HG03196 (cell line): ENCODE measurements around the gene PHF21B.

Experiments
- ATAC-seq: cut with Tn5 transposase; IDR thresholded peaks from one replicate; pipeline ENCODE4 v1.9.1; 2021; ENCODE audit not compliant: unreplicated experiment

The PHF21B gene

DNA sequence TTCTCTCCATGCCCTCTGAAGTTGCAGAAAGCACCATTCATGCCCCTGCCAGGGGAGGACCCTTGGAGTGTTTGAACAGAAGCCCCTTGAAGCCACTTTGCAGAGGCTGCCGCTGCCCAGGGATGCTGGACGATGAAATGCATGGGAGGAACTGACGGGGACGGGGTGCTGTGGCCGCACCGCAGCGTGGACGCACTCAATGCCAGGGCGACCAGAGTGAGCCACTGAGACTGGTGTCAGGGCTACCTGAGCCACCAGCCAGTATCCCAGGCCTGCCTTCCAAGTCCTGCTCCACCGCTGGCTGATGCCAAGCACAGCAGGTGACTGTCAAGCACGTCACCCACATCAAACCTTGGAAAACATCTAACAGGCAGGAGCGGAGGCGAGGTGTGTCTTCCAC, 17.6 kb downstream of the PHF21B start:
- ATAC-seq: no peak

DNA sequence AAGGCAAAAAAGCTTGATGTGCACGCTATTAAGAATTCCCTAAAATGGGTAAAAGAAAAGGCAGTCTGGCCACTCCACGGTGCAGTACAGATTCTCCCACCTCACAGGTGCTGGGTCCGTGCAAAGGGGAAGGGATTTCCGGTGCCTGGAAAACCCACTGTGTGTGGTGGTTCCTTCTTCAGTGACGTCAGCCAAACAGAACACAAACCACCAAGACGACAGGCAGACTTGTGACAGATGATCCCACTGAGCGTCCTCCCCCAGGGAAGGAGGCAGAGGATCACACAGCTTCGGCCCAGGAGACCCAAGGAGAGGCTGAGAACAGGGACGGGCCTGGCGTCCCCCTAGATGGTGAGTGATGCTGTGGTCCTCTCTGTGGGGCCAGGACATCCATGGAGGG, 18.6 kb downstream of the PHF21B start:
- ATAC-seq: no peak

GRCh38 chr22:44990810-44991209, 19.0 kb downstream of the PHF21B start:
- ATAC-seq: no peak

DNA sequence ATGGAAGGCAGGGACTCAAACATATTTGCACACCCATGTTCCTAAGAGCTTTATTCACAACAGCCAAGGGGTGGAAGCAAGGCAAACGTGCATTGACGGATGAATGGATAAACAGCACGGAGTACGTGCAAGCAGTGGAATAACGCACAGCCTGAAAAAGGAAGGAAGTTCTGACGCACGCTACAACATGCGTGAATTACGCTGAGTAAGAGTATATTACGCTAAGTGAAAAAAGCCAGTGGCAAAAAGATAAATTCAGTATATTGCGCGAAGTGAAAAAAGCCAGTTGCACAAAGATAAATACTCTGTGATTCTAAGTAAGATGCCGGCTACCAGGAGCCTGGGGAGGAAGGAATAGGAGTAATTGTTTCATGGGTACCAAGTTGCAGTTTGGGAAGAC, 19.5 kb downstream of the PHF21B start:
- no peak for ATAC-seq

DNA sequence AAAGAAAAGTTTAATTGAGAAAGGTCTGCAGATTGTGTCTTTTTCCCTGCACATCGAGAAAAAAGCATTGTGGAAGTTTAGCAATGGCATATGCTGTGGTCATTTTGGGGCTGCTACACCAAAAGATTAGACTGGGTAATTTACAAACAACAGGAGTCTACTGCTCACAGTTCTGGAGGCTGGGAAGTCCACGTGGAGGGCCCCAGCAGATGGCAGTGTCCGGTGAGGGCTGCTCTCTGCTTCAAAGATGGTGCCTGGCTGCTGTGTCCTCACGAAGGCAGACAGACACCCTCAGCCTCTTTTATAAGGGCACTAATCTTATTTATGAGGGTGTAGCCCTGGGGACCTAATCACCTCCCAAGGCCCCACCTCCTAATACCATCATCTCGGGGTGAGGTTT, 21.1 kb downstream of the PHF21B start:
- ATAC-seq: no peak

DNA sequence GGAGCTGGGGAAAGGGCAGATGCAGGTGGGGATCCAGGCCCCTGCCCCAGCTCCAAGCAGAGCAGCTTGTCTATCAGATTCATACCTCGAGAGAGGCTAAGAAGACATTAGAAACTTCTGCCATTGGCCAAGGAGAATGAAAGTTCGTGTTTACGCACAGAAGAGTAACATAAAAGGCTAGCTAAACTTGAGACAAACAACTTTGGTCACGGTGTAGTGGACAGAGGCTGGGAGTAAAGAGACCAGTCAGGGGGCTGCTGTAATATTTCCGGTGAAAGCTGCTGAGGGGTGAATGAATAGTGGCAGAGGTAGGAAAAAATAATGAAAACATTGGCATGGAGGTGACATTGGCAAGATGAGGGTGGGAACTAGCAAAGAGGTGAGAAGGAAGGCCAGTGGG, 22.9 kb downstream of the PHF21B start:
- no peak for ATAC-seq

GRCh38 chr22:44985906-44986527, 23.8 kb downstream of the PHF21B start:
- no peak for ATAC-seq

GRCh38 chr22:44983878-44984482, 25.8 kb downstream of the PHF21B start:
- no peak for ATAC-seq

- ATAC-seq: no peak
Observed at GRCh38 chr22:44982445-44982844, 27.4 kb downstream of the PHF21B start.

GRCh38 chr22:44981857-44982256, 27.9 kb downstream of the PHF21B start:
- no peak for ATAC-seq

GRCh38 chr22:44979154-44979553, 30.7 kb downstream of the PHF21B start:
- ATAC-seq: no peak

DNA sequence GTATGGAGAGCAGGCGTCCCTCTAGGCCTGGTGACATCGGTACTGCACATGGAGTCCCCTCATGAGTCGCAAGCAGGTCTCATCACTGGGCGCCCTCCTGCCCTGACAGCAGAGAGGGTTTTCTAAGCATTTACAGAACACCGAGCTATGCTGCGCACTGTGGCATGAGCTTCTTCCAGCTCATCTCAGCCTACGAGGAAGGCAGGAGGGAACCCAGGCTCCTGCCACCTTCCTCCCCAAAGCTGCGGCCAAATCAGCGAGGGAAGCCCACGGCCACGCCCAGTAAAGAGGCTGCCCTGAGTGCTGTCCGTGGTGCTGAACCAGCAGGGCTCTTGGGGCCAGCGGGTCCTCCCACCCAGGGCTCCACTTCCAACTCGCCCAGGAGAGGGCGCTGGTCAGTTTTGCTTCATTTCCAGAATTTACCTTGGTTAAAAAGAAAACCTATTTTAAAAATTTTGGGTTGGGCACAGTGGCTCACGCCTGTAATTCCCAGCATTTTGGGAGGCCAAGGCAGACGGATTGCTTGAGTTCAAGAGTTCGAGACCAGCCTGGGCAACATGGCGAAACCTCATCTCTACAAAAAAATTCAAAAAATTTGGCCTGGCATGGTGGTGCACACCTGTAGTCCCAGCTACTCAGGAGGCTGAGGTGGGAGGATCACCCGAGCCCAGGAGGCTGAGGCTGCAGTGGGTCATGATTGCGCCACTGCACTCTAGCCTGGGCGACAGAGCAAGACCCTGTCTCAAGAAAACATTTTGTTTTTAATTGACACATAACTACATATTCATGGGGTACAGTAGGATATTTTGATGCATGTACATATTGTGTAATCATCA, 34.2 kb downstream of the PHF21B start:
- no peak for ATAC-seq

- no peak for ATAC-seq
Observed at GRCh38 chr22:44974454-44974853, 35.4 kb downstream of the PHF21B start.

GRCh38 chr22:44973829-44974228, 36.0 kb downstream of the PHF21B start:
- no peak for ATAC-seq

DNA sequence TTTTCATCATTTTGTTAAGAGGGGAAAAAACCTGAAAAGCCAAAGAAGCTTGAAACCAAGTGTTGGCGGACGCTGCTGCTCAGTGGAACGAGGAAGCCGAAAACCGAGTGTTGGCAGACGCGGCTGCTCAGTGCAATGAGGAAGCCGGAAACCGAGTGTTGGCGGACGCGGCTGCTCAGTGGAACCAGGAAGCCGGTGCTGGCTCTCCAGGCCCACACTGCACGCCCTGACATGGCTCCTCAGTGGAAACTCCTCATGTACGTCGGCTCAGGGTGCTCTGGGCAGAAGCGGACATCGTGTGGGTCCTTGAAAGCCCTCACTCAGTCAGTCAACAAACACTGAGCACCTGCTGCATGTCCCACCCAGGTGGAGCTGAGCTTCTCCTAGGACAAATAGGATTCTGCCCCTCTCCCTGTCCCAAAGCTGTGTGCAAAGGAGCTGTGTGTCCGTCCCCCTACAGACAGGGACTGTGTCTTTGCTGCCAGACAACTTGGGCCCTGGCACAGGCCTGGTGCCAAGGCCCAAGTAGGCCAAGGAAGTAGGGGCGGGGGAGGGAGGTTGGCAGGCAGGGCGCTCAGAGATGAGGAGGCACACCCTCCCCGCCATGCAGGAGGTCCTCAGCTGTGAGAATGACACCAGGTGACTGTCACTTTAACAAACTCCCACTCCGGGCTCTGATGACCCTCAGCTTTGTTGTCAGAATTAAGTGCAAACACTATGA, 37.3 kb downstream of the PHF21B start:
- ATAC-seq: no peak

GRCh38 chr22:44971651-44972362, 38.0 kb downstream of the PHF21B start:
- ATAC-seq: no peak

DNA sequence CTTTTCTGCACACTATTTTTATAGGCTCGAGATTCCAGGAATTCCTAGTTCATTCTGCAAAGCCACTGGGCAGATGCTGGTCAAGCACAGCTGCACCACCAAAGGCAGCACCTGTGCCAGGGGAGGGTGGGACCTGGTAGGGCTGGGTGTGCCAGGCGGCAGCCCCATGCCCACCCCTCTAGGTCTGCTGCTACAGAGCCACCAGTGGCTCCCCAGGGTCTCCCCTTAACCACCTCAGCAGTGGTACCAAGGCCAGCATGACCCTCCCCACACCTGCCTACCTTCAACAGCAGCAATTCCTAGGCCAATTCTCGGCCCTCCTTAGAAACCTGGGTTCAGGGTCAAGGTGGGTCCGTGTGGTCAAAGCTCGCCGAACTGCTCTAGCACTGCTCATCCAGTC, 39.5 kb downstream of the PHF21B start:
- no peak for ATAC-seq

DNA sequence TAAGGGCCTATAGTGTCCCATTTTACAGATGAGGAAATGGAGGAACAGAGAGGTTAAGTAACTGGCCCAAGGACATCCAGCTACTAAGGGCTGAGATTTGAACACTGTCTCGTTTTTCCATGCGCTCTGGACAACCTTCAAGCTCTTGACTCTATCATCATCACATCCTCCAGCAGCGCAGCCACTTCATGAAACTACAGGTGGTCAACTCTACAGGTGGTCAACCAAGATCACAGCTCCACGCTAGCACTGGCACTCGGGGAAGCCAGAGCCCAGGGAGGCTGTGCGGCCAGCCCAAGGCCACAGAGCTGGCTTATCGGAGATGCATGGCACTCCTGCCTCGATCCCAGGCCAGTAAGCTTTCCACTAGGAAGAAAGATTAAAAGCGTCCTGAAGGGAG, 40.0 kb downstream of the PHF21B start:
- ATAC-seq: no peak

GRCh38 chr22:44968736-44969135, 41.1 kb downstream of the PHF21B start:
- no peak for ATAC-seq

GRCh38 chr22:44965171-44965570, 44.6 kb downstream of the PHF21B start:
- ATAC-seq: no peak

GRCh38 chr22:44964722-44965078, 45.1 kb downstream of the PHF21B start:
- no peak for ATAC-seq
